ENCODE data around the gene PPP1R1C.
"Not testable (repeated sequence)": the region's sequence is repeated elsewhere in the genome, so short reads cannot be mapped to it uniquely, and the experiment has no call there.

PPP1R1C gene

GRCh38 chr2:182015334-182016109 lies 29.9 kb downstream of the PPP1R1C start:
- DNase-seq (ENCODE audit: low read depth) = no peak

GRCh38 chr2:182018218-182018617 lies 32.6 kb downstream of the PPP1R1C start:
- DNase-seq (ENCODE audit: low read depth) = no peak

DNA sequence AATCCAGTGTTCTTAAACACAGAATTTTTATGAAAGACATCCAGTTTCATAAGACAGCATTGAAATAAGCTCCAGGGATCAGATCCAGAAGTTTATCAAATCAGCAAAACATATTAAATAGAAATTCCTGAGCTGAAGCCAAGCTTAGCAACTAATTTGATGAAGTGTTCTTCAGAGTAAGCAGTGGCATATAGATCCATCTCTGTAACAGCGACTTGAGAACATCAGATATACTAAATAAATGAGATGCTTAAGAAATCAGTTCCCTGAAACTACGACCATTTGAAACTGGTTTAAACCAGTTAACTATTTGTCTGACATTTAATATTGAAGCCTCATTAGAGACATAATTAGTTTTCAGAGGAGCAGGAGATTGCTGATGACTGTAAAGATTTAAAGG lies 34.1 kb downstream of the PPP1R1C start:
- DNase-seq (ENCODE audit: low read depth) = no peak

- DNase-seq (ENCODE audit: low read depth) = no peak
Observed at GRCh38 chr2:182020286-182021070, 34.8 kb downstream of the PPP1R1C start.

GRCh38 chr2:182023235-182023634 lies 37.6 kb downstream of the PPP1R1C start:
- DNase-seq (ENCODE audit: low read depth) = no peak

- not testable (repeated sequence) for DNase-seq (ENCODE audit: low read depth)
Observed at GRCh38 chr2:182030875-182031274, 45.2 kb downstream of the PPP1R1C start.

GRCh38 chr2:182031956-182032355 lies 46.3 kb downstream of the PPP1R1C start:
- DNase-seq (ENCODE audit: low read depth) = no peak

DNA sequence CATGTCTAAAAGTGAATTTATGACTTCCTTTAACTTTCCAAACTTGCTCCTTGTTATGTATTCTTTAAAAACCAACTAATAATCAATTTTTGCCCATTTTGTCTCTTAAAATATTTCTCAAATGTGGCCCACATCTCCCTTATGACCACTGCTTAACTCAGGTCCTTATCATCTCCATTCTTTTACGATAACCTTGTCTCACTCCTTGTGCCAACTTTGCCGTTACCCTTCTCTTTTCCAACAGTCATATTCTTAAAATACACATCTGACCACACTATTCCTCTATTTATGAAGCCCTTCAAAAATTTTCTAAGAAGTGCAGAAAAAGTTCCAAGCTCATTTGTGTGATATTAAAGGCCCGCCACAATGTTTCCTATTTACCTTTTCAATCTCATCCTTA lies 47.8 kb downstream of the PPP1R1C start:
- no peak for DNase-seq (ENCODE audit: low read depth)

- DNase-seq (ENCODE audit: low read depth) = no peak
Observed at GRCh38 chr2:182038576-182038975, 52.9 kb downstream of the PPP1R1C start.

DNA sequence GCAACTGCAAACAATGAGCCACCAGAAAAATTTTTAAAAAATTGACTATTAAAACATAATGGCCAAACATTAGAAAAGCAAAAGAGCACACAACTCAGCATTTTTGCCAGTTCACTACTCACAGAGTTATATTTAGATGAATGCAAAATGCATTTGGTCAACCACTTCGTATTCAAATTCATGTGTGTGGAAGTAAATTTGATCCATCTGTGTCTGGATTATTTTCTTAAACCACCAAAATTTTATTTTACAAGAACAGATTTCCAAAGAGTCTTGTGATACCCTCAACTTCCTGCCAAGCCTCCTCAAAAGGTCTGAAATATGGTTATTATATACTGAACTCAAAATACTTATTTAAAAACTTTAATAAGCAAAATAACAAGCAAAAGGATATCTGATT lies 57.4 kb downstream of the PPP1R1C start:
- no peak for DNase-seq (ENCODE audit: low read depth)

- DNase-seq (ENCODE audit: low read depth) = no peak
Observed at GRCh38 chr2:182043861-182044260, 58.2 kb downstream of the PPP1R1C start.

DNA sequence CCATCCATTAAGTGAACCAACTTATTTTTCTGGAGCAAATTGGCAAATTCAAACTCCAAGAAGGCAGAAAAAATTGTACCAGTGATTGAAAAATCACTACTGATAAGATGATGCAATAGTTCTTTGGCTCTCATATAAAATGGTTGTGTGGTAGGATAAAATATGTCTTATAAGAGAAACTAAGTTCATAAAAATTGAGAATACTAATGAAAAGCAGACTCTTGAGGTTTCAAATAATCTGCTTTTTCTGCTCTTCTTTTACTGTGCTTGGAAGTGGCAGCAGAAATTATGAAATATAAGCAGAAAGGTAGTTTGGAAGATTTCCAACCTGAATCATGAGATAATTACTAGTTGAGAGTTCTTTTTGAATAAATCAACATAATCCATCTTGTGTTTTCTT lies 61.9 kb downstream of the PPP1R1C start:
- no peak for DNase-seq (ENCODE audit: low read depth)

GRCh38 chr2:182048088-182048487 lies 62.4 kb downstream of the PPP1R1C start:
- no peak for DNase-seq (ENCODE audit: low read depth)

DNA sequence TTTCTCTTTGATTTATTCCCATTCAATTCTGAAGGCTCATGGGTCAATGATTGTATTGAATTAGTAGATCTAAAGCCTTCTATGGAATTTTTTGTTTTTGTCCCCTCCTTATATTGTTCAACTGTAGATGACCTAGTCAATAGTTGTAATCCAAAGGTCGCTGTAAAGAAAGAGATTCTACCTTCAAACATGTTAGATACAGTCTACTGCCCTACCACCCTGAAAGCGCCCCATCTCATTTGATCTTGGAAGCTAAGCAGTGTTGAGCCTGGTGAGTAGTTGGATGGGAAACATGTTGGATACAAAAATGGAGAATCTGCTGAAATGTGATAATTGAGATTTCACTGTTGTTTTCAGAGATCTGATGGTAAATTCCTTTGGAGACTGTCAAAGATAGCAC lies 63.0 kb downstream of the PPP1R1C start:
- no peak for DNase-seq (ENCODE audit: low read depth)

DNA sequence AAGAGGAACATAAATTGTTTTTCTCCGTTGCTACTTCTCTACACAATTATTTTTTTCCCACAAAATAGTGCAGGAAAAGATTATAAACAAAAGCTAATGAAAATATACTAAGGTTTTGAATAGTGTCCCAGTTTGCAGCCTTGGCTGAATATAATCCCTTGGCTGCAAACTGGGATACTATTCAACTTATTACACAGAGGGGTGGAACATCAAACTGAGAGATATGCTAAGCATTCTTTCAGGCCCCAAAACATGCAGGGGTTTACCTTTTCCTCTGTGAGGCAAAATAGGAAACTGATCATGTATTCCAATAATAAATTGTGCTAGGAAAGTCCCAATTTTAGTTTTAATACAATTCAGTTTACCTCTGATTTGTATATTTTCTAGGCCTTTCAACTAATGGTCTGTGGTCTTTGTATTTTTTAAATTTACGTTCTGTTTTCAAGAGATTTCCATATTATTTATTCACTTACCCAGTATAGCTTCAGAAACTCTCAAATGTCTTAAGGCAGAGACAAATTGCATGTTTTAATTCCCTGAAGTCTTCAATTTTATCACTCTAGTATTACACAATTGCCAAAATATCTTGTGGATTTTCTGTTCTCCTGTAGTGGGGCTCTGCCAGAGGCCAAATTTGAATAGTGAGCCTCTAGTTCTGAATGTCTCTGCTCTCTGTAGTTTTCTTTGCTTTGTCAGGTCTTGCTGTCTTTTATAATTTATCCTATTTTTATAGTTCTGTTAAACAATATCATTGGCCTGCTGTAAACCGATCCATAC lies 63.9 kb downstream of the PPP1R1C start:
- DNase-seq (ENCODE audit: low read depth) = no peak

GRCh38 chr2:182050333-182051135 lies 64.9 kb downstream of the PPP1R1C start:
- no peak for DNase-seq (ENCODE audit: low read depth)

DNA sequence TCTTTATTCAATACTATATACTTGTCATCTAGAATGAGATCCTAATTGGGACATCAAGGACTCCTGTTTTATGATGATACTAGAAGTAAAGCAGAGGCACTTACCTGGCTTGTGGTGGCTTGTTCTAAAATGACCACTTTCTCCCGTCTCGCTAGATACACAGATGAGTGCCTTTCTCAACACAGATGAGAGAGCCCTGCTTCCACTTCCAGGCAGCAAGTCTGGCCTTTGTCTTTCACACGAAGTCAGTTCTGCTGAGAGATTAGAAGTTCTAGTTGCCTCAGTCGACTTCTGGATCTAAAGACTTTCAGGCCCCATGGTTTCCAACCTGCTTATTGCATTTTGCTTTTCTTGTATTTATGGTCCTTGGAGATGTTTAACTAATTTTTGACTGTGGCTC lies 70.3 kb downstream of the PPP1R1C start:
- DNase-seq (ENCODE audit: low read depth) = no peak

DNA sequence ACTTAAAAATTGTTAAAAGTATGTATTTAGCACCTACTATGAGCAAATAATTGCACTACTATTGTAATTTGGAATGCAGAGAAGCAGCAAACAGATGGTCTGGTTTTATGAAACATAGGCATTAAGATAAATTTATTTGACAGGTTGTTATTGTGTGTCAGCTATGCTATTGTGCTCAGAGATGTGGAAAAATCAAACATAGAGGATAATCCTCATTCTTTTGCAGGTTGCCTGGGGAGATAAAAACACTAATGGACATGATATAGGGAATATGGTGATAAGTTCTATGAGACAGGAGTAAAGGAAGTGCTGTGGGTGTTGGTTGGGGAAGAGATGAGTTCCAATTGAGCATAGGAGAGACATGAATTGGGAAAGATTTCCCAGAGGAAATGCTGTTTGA lies 71.3 kb downstream of the PPP1R1C start:
- no peak for DNase-seq (ENCODE audit: low read depth)

- no peak for DNase-seq (ENCODE audit: low read depth)
Observed at GRCh38 chr2:182058056-182058455, 72.4 kb downstream of the PPP1R1C start.

DNA sequence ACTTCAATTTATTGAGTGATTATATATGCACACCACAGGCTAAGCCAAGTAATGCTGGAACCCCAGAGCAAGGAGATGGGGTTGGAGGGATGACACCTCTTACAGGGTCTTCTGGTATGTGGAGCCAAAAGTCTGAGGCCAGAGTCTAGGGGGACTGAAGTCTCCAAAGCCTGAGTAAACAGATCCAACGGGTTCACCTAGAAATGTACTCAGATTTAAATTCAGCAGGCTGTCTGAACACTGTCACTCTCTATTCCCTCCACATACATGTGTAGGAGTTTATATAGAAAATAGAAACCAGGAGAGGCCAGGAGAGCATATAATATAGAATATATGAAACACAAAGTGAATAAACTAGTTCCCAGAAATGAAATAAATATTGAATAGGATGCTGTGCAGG lies 76.1 kb downstream of the PPP1R1C start:
- no peak for DNase-seq (ENCODE audit: low read depth)

GRCh38 chr2:182062329-182062972 lies 76.8 kb downstream of the PPP1R1C start:
- no peak for DNase-seq (ENCODE audit: low read depth)

Data from activated T-cell treated with anti-CD3 and anti-CD28 coated beads for 1 hour (primary cell).